H1 (cell line): ENCODE results near the gene SEC14L5. TPM values are rescaled to one million over a fixed set of nuclear protein-coding genes. Genes with fewer than 3 reads are reported as not detected.

Experiments used
- CTCF ChIA-PET: fragments of 300-600 bp; sonication (Branson Sonifier 250); formaldehyde crosslinking; loops from one replicate; lab custom pipeline; 2021; ENCODE audit not compliant: partially characterized antibody; lab: Charles Lee
- POLR2A ChIA-PET: fragments of 300-600 bp; sonication (Branson Sonifier 250); formaldehyde crosslinking; loops from one replicate; lab custom pipeline; 2021; ENCODE audit warnings: inconsistent platforms; ENCODE audit not compliant: partially characterized antibody; lab: Charles Lee
- DNase-seq, 2 experiments: peaks; one replicate each; pipeline versions ENCODE4 v3.0.0 to v3.0.0-alpha.2; 2010 to 2022; ENCODE audit warnings: low spot score in 2 of 2, low read depth in 1 of 2, mixed read lengths in 1 of 2
- FAIRE-seq: peaks from 2 replicates; lab custom pipeline; 2011; peaks lifted over from hg19 to GRCh38; lab: Jason Lieb, UNC
- H2AFZ ChIP-seq: 2 replicates; pipeline ENCODE4 v1.8.1; 2012; ENCODE audit warnings: low read length, inconsistent platforms
- H2AK5ac ChIP-seq: 2 replicates; pipeline ENCODE4 v1.6.1; 2013; ENCODE audit warnings: low read depth, low read length
- H2BK120ac ChIP-seq: replicated peaks from 2 replicates; pipeline ENCODE3; 2013; ENCODE audit warnings: low read depth, low read length, inconsistent platforms
- H2BK12ac ChIP-seq: 2 replicates; pipeline ENCODE4 v1.6.1; 2013; ENCODE audit warnings: low read depth, low read length
- H2BK15ac ChIP-seq: 2 replicates; pipeline ENCODE4 v1.6.1; 2013; ENCODE audit warnings: low read length
- H2BK20ac ChIP-seq: 2 replicates; pipeline ENCODE4 v1.6.1; 2013; ENCODE audit warnings: low read length
- H2BK5ac ChIP-seq: 2 replicates; pipeline ENCODE4 v1.6.1; 2013; ENCODE audit warnings: low read depth, low read length
- H3K14ac ChIP-seq: 2 replicates; pipeline ENCODE4 v1.6.1; 2013; ENCODE audit warnings: inconsistent platforms; ENCODE audit not compliant: insufficient read length
- H3K18ac ChIP-seq: 2 replicates; pipeline ENCODE4 v1.6.1; 2013; ENCODE audit warnings: low read length; ENCODE audit errors: extremely low read depth
- H3K23ac ChIP-seq: 2 replicates; pipeline ENCODE4 v1.6.1; 2013; ENCODE audit warnings: inconsistent platforms; ENCODE audit not compliant: insufficient read length
- H3K23me2 ChIP-seq: 2 replicates; pipeline ENCODE4 v1.6.1; 2013; ENCODE audit warnings: low read depth, low read length
- H3K27ac ChIP-seq: 2 replicates; pipeline ENCODE4 v1.6.1; 2011; ENCODE audit warnings: low read depth, low read length, inconsistent platforms
- H3K27me3 ChIP-seq, 4 experiments: replicated peaks in 1 of 4; 1 replicate in 1 of 4; 2 replicates in 3 of 4; pipeline versions ENCODE4 v1.6.1 to v1.8.1; 2011 to 2013; ENCODE audit warnings: low read length in 3 of 4, mild to moderate bottlenecking in 3 of 4, inconsistent platforms in 2 of 4, mixed read lengths in 2 of 4, moderate library complexity in 1 of 4; ENCODE audit not compliant: control insufficient read depth in 3 of 4, insufficient read depth in 3 of 4; ENCODE audit errors: extremely low read depth in 1 of 4
- H3K36me3 ChIP-seq, 4 experiments: 2 replicates each; pipeline versions ENCODE4 v1.6.1 to v1.8.1; 2011 to 2013; ENCODE audit warnings: mild to moderate bottlenecking in 4 of 4, low read length in 3 of 4, moderate library complexity in 2 of 4, control low read depth in 1 of 4, inconsistent platforms in 1 of 4; ENCODE audit not compliant: insufficient read depth in 4 of 4, control insufficient read depth in 2 of 4
- H3K4ac ChIP-seq: replicated peaks from 2 replicates; pipeline ENCODE3; 2013; ENCODE audit warnings: low read length, low read depth, mixed read lengths, inconsistent platforms; ENCODE audit not compliant: insufficient read length
- H3K4me1 ChIP-seq, 4 experiments: replicated peaks in 1 of 4; 1 replicate in 1 of 4; 2 replicates in 3 of 4; pipeline versions ENCODE4 v1.6.1 to v1.8.1; 2011 to 2013; ENCODE audit warnings: low read length in 3 of 4, inconsistent platforms in 2 of 4, mixed read lengths in 1 of 4; ENCODE audit not compliant: insufficient read depth in 4 of 4, control insufficient read depth in 3 of 4
- H3K4me2 ChIP-seq, 2 experiments: 2 replicates each; pipeline versions ENCODE4 v1.6.1 to v1.8.1; 2011 to 2013; ENCODE audit warnings: low read depth in 2 of 2, low read length in 2 of 2, control low read depth in 1 of 2, inconsistent platforms in 1 of 2, mild to moderate bottlenecking in 1 of 2; ENCODE audit not compliant: insufficient read depth in 1 of 2
- H3K4me3 ChIP-seq, 4 experiments: fragments of 200-600, 300-600 bp in 1 of 4; sonication (generic), shearing (Covaris generic), sonication (Bioruptor Twin) in 1 of 4; 2 replicates each; pipeline versions ENCODE4 v1.5.1 to v1.8.1; 2011 to 2016; ENCODE audit warnings: low read length in 4 of 4, low read depth in 3 of 4, control low read depth in 2 of 4, inconsistent platforms in 2 of 4, mild to moderate bottlenecking in 2 of 4, mixed read lengths in 1 of 4, moderate library complexity in 1 of 4; ENCODE audit not compliant: insufficient read depth in 2 of 4; ENCODE audit errors: extremely low read depth in 1 of 4
- H3K56ac ChIP-seq: replicated peaks from 2 replicates; pipeline ENCODE3; 2013; ENCODE audit warnings: low read depth, mild to moderate bottlenecking, mixed read lengths, low read length, inconsistent platforms; ENCODE audit not compliant: insufficient read length
- H3K79me1 ChIP-seq: 2 replicates; pipeline ENCODE4 v1.6.1; 2013; ENCODE audit warnings: low read depth, low read length, control low read depth
- H3K79me2 ChIP-seq, 2 experiments: 2 replicates each; pipeline versions ENCODE4 v1.6.1 to v1.8.1; 2012 to 2013; ENCODE audit warnings: low read length in 2 of 2, mild to moderate bottlenecking in 2 of 2, inconsistent platforms in 1 of 2; ENCODE audit not compliant: insufficient read depth in 2 of 2, control insufficient read depth in 1 of 2
- H3K9ac ChIP-seq, 4 experiments: replicated peaks in 1 of 4; 1 replicate in 1 of 4; 2 replicates in 3 of 4; pipeline versions ENCODE4 v1.6.1 to v1.8.1; 2011 to 2013; ENCODE audit warnings: low read depth in 3 of 4, low read length in 3 of 4, control low read depth in 2 of 4, mild to moderate bottlenecking in 2 of 4, moderate library complexity in 2 of 4, inconsistent platforms in 1 of 4; ENCODE audit errors: extremely low read depth in 1 of 4
- H3K9me3 ChIP-seq, 2 experiments: 2 replicates each; pipeline versions ENCODE4 v1.6.1 to v1.8.1; 2012 to 2013; ENCODE audit warnings: mild to moderate bottlenecking in 2 of 2, moderate library complexity in 2 of 2, control low read depth in 1 of 2, inconsistent platforms in 1 of 2, low read depth in 1 of 2, low read length in 1 of 2, mixed read lengths in 1 of 2; ENCODE audit not compliant: insufficient read depth in 2 of 2
- H4K20me1 ChIP-seq, 2 experiments: replicated peaks in 1 of 2; 2 replicates each; pipeline versions ENCODE3 to v1.8.1; 2011 to 2013; ENCODE audit warnings: inconsistent platforms in 2 of 2, low read length in 2 of 2, mild to moderate bottlenecking in 1 of 2; ENCODE audit not compliant: insufficient read depth in 2 of 2, control insufficient read depth in 1 of 2
- H4K5ac ChIP-seq: 2 replicates; pipeline ENCODE4 v1.6.1; 2013; ENCODE audit warnings: low read length, low read depth, mixed read lengths, inconsistent platforms; ENCODE audit not compliant: insufficient read length
- H4K8ac ChIP-seq: 2 replicates; pipeline ENCODE4 v1.8.0; 2013; ENCODE audit warnings: mild to moderate bottlenecking, moderate library complexity, low read length, inconsistent platforms; ENCODE audit not compliant: insufficient read depth; ENCODE audit errors: extremely low read depth
- H4K91ac ChIP-seq: replicated peaks from 2 replicates; pipeline ENCODE3; 2013; ENCODE audit warnings: low read length, mixed read lengths, inconsistent platforms; ENCODE audit not compliant: insufficient read length
- FOSL1 ChIP-seq: IDR thresholded peaks from 2 replicates; pipeline ENCODE4 v1.6.1; 2011; ENCODE audit warnings: mild to moderate bottlenecking, low read depth, low read length, moderate library complexity; ENCODE audit not compliant: insufficient read depth
- WGBS, 2 experiments: shearing (Covaris generic) in 1 of 2; methylation state at CpG; one replicate each; pipeline versions ENCODE4 v1.1.6 to v1.1.7; 2013 to 2015; ENCODE audit warnings: low lambda C conversion rate in 2 of 2, mixed read lengths in 2 of 2, inconsistent platforms in 1 of 2, low coverage in 1 of 2, missing lambda C conversion rate in 1 of 2; ENCODE audit not compliant: insufficient replicate concordance in 2 of 2, insufficient coverage in 1 of 2, insufficient read length in 1 of 2; ENCODE audit errors: extremely low coverage in 1 of 2, missing lambda C conversion rate in 1 of 2; 5-methylcytosine and 5-hydroxymethylcytosine counted together
- polyA plus RNA-seq, 7 experiments: library from polyadenylated mRNA; depleted of rRNA in 3 of 7; stranded (reverse) in 5 of 7; unstranded in 2 of 7; fragments of >200 nt in 5 of 7; fragments of 200-250 nt in 2 of 7; gene quantifications; 1 replicate in 5 of 7; 2 replicates in 1 of 7; 4 replicates in 1 of 7; pipeline versions ENCODE4 v1.2.1 to v1.2.3, GENCODE V29; 2011 to 2013; ENCODE audit warnings: missing spikeins in 2 of 7, mixed read lengths in 2 of 7
- total RNA-seq: library from RNA; stranded (reverse); fragmentation: NEBNext Ultra II Directional; extraction: Animal tissue kit (Norgen Biotek cat#: 25700); gene quantifications from 2 replicates; pipeline ENCODE4 v1.2.1, GENCODE V29; 2021

SEC14L5 gene
- total and polyA plus RNA-seq, 2 of the 8 experiments (the other 6 are each of a cell fraction or from before 2014, with no cell fraction given), result 1.9 to 3.0 TPM

- Histone ChIP-seq H3K4me2 (no peak overlapping the region), H3K79me1 (no peaks in the 10 kb centered on the region), H4K5ac (no peak overlapping the region), H3K4me1 (peaks cover 0 to 3% (median 0%) of the 10 kb centered on the region in 4 experiments; a peak in 3 of 7 replicates), H3K36me3 (no peaks in the 10 kb centered on the region), H2BK5ac (no peak overlapping the region), H3K56ac (no peak overlapping the region), H3K4ac (no peak overlapping the region), H3K14ac (no peak overlapping the region), H3K18ac (no peak overlapping the region), H4K8ac (no peak overlapping the region), H2BK20ac (no peak overlapping the region), H3K23ac (no peak overlapping the region), H4K91ac (no peak overlapping the region), H3K27ac (no peak overlapping the region), H2BK12ac (no peak overlapping the region), H3K27me3 (0 out of 7 replicates have a peak, but pooled peaks cover 0 to 3% (median 0%) of the 10 kb centered on the region in 4 experiments), H3K4me3 (no peak overlapping the region), H3K79me2 (no peaks in the 10 kb centered on the region), H2BK15ac (no peak overlapping the region), H3K23me2 (no peaks in the 10 kb centered on the region), H4K20me1 (no peaks in the 10 kb centered on the region), H3K9me3 (no peaks in the 10 kb centered on the region), H2AK5ac (no peak overlapping the region), H2BK120ac (no peak overlapping the region), H2AFZ (no peak overlapping the region), H3K9ac (no peak overlapping the region)
- DNase-seq (no peak), FAIRE-seq (no peak)
- WGBS, 2 experiments, result 84% methylated on average over 6 of the region's 6 CpGs; no CpG with 5 or more reads in 1 of the 2 experiments
- POLR2A ChIA-PET, result interaction anchor here (0.9 to 1.1 kb wide), 2 partner anchors 9 to 20 kb away, joined by 3 to 4 read pairs; no protein-coding TSS in a partner anchor
- CTCF ChIA-PET, result interaction anchor here (0.6 to 28.8 kb wide), 4 partner anchors 8 to 94 kb away, joined by 3 to 625 read pairs (median 12); partner anchors contain the start of gene ALG1
- no peak for TF ChIP-seq FOSL1
Measured at GRCh38 chr16:5066511-5066910, 108.4 kb downstream of the SEC14L5 start.
